22Rv1 (cell line): Measurements from ENCODE around the gene SUDS3.

Experiments used
- H3K27ac ChIP-seq: fragments of 450-650 bp; 2 replicates; pipeline ENCODE4 v1.5.1; 2017
- ZFX ChIP-seq: fragments of 450-650 bp; IDR thresholded peaks from 2 replicates; pipeline ENCODE4 v1.6.1; 2017; ENCODE audit warnings: antibody characterized with exemption, borderline replicate concordance
- TF ChIP-seq, protein P1 (sequence below): fragments of 450-650 bp; IDR thresholded peaks from 2 replicates; pipeline ENCODE4 v1.5.1; 2017; ENCODE audit warnings: mild to moderate bottlenecking

SUDS3 gene

DNA sequence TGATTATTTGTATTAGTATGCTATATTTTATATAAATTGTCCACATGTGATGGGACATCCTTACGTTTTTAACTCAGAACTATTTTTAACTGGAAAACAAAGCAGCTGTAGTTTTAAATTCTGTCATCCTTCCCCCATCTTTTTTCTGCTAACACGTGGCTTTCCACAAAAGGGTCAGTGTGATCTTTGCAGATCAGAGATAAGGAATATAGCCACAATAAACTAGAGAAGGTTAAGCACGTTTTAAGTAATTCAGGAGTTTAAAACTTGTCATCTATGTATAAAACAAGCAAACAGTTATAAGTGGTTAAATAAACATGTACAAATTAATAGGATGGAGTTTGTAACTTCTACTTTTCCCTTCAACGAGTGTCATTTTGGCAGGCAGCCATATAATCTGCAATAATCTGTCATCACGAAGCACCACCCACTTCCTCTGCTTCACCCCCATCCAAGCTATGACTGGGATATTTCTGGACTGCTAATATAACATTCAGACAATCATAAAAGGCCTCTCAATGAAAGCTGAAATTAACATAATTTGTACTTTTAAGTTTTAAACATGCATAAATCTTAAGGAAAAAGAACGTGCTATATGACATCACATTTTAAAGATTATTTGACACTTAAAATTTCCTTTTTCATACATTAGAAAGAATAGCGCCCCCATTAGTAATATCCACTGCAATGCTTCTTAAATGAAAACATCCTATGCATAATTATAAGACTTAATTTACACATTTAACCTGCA, 18.9 kb upstream of the SUDS3 start:
- H3K27ac ChIP-seq, result peak overlapping the region; percentile 14; the same call in 1 of the 2 replicates
- no peak for TF ChIP-seq ZFX
- TF ChIP-seq, protein P1, sequence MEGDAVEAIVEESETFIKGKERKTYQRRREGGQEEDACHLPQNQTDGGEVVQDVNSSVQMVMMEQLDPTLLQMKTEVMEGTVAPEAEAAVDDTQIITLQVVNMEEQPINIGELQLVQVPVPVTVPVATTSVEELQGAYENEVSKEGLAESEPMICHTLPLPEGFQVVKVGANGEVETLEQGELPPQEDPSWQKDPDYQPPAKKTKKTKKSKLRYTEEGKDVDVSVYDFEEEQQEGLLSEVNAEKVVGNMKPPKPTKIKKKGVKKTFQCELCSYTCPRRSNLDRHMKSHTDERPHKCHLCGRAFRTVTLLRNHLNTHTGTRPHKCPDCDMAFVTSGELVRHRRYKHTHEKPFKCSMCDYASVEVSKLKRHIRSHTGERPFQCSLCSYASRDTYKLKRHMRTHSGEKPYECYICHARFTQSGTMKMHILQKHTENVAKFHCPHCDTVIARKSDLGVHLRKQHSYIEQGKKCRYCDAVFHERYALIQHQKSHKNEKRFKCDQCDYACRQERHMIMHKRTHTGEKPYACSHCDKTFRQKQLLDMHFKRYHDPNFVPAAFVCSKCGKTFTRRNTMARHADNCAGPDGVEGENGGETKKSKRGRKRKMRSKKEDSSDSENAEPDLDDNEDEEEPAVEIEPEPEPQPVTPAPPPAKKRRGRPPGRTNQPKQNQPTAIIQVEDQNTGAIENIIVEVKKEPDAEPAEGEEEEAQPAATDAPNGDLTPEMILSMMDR, result peak; percentile 22; the same call in 1 of the 2 replicates

DNA sequence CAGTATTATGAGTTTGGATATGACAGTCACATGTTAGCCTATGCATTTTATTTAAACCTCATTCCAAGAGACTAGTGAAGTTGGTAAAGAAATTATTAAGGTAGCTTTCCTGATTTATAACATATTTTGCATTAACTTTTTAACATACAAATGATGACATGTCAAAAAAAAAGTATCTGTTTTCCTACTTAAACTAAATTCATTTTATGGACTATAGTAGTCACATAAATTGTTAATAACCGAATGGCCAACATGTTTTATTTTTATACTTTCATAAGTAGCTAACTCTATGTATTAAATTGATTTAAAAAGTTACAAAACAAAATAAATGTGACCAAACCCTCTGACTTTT, 18.4 kb upstream of the SUDS3 start:
- TF ChIP-seq ZFX, result no peak
- TF ChIP-seq, protein P1, result 0 out of 2 replicates have a peak, but pooled peaks have one; percentile 0
- no peak overlapping the region for H3K27ac ChIP-seq

DNA sequence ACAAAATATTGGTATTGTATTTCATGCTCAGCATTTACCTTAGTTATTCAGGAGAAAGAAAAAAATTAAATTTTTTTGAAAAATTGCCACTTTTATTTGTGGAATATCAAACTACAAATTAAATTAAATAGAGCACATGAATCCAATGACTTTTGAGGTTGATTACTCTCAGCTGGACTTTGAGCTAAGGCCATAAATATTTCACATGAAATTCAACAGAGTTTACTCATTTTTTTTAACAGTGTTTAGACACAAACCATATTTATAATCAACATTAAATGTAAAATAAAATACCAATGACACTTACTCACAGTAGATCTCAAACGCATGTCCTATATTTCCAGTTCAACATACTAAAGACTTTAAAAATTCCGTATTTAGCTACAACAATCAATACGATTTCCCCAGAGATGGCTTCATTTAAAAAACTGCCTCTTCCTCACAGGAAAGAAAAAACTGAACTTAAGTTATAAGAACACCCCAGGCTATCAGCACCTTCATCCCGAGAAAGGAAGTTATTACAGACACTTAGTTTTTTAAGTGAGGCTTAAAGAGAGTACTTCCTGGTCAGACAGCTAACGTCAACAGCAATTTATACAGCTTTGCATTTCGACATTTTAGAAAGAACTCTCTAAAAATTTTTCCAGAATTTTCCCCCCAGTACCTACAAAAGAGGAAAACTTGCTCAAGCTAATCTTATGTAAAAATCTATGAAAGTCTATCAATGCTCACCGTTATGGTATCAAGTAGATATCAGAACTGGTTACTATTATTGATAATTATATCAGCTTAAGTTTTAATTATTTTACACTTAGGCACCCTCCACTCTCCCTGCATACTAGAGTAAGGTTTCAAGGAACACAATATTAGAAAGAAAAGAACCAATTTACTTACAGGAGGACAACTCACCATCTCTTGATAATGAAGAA, 17.5 kb upstream of the SUDS3 start:
- no peak overlapping the region for H3K27ac ChIP-seq
- no peak for TF ChIP-seq ZFX
- TF ChIP-seq, protein P1, result no peak

DNA sequence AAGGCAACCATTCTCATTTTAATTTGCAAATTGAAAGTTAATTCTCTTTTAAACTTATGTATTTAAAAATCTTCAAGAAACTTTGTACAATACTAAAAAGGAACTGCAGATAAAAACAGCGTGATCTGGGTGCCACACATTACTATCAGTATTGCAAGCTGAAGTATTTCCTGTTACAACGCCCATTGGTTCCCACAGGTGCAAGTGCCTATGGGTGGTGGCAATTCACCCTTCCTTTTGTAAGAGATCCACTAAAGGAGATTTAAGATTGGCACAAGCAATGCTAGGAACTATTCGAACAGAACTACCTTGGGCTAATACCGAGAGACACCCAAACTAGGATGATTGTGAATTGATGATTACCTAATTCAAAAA, 16.8 kb upstream of the SUDS3 start:
- H3K27ac ChIP-seq, result no peak overlapping the region
- TF ChIP-seq ZFX, result no peak
- TF ChIP-seq, protein P1, result no peak

- TF ChIP-seq, protein P1, result no peak
- no peak for TF ChIP-seq ZFX
- H3K27ac ChIP-seq, result no peak overlapping the region
Measured at GRCh38 chr12:118361092-118361404, 15.3 kb upstream of the SUDS3 start.

- no peak overlapping the region for H3K27ac ChIP-seq
- TF ChIP-seq, protein P1, result no peak
- no peak for TF ChIP-seq ZFX
Measured at GRCh38 chr12:118361889-118362288, 14.5 kb upstream of the SUDS3 start.

DNA sequence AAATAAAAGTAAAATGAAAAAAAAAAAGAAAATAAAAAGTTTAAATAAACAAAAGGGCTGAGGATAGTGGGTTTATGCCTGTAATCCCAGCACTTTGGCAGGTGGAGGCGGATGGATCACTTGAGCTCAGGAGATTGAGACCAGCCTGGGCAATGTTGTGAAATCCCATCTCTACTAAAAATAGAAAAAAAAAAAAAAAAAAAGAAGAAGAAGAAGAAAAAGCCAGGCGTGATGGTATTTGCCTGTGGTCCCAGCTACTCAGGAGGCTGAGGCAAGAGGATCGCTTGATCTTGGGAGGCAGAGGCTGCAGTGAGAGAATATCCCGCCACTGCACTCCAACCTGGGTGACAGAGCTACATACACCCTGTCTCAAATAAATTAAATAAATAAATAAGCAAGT, 7.5 kb upstream of the SUDS3 start:
- no peak overlapping the region for H3K27ac ChIP-seq

More for the DNA sequence above, 7.5 kb upstream of the SUDS3 start:
- no peak for TF ChIP-seq ZFX
- TF ChIP-seq, protein P1, result no peak
